Measurements from ENCODE around the gene PRKCE. TPM values are rescaled to one million over a fixed set of nuclear protein-coding genes. Genes with fewer than 3 reads are reported as not detected.

Gene PRKCE
- total and polyA plus RNA-seq, 2 experiments from 2014 or later = 0.94 to 1.2 TPM

GRCh38 chr2:46158661-46159060 lies 507.2 kb downstream of the PRKCE start:
- Mint-ChIP-seq H3K4me3 (no peak overlapping the region), H3K27me3 (ENCODE audit: insufficient read depth, low read depth, poor library complexity) (peaks cover 3% of the 10 kb centered on the region), H3K4me1 (peaks cover 5% of the 10 kb centered on the region; the same call in 2 of the 3 replicates), H3K9me3 (no peaks in the 10 kb centered on the region), H3K36me3 (ENCODE audit: low read depth) (no peaks in the 10 kb centered on the region), H3K27ac (no peak overlapping the region)
- TF ChIP-seq ETS1 (IDR thresholded peaks at IDR 0.05) (no peak), CREB1 (CRISPR knock-in tag; IDR thresholded peaks at IDR 0.05; ENCODE audit: low read depth) (no peak), EZH2 (IDR thresholded peaks at IDR 0.05; ENCODE audit: low read depth, unreplicated experiment) (no peak), ZNF114 (CRISPR knock-in tag; IDR thresholded peaks at IDR 0.05) (no peak), REST (IDR thresholded peaks at IDR 0.05; ENCODE audit: unreplicated experiment) (no peak), POLR2AphosphoS5 (IDR thresholded peaks at IDR 0.05; ENCODE audit: low read depth) (no peak), EZH2phosphoT487 (IDR thresholded peaks at IDR 0.05; ENCODE audit: unreplicated experiment) (no peak), ZNF331 (CRISPR knock-in tag; IDR thresholded peaks at IDR 0.05; ENCODE audit: low read depth) (no peak), STAT1 (IDR thresholded peaks at IDR 0.05; ENCODE audit: unreplicated experiment) (no peak), CTCF (conservative IDR thresholded peaks at IDR 0.05; ENCODE audit: low read depth in 2 of 2) (no peak), JUNB (IDR thresholded peaks at IDR 0.05; ENCODE audit: unreplicated experiment) (no peak), ZNF462 (CRISPR knock-in tag; IDR thresholded peaks at IDR 0.05) (no peak), NANOG (IDR thresholded peaks at IDR 0.05; ENCODE audit: borderline replicate concordance) (no peak)
- Histone ChIP-seq H3K27me3 (ENCODE audit: insufficient read depth) (no peaks in the 10 kb centered on the region), H3K36me3 (ENCODE audit: insufficient read depth) (no peaks in the 10 kb centered on the region), H3K79me2 (replicated peaks; ENCODE audit: insufficient read depth) (no peaks in the 10 kb centered on the region), H2AFZ (no peak overlapping the region), H3K27ac (ENCODE audit: low read depth) (no peak overlapping the region), H3K4me1 (ENCODE audit: insufficient read depth) (no peaks in the 10 kb centered on the region), H3F3A (replicated peaks; ENCODE audit: low read depth) (no peaks in the 10 kb centered on the region), H3K4me3 (no peak overlapping the region), H3K4me2 (no peak overlapping the region), H3K9me2 (ENCODE audit: insufficient read depth) (no peaks in the 10 kb centered on the region), H4K20me1 (replicated peaks; ENCODE audit: insufficient read depth) (no peaks in the 10 kb centered on the region)
- no peak for DNase-seq (ENCODE audit: low spot score)
- ATAC-seq = no peak
